ENCODE results near the gene HIP1R. TPM values are rescaled to one million over a fixed set of nuclear protein-coding genes. Genes with fewer than 3 reads are reported as not detected.
"Not testable (repeated sequence)": the region's sequence is repeated elsewhere in the genome, so short reads cannot be mapped to it uniquely, and the experiment has no call there.

HIP1R gene, protein sequence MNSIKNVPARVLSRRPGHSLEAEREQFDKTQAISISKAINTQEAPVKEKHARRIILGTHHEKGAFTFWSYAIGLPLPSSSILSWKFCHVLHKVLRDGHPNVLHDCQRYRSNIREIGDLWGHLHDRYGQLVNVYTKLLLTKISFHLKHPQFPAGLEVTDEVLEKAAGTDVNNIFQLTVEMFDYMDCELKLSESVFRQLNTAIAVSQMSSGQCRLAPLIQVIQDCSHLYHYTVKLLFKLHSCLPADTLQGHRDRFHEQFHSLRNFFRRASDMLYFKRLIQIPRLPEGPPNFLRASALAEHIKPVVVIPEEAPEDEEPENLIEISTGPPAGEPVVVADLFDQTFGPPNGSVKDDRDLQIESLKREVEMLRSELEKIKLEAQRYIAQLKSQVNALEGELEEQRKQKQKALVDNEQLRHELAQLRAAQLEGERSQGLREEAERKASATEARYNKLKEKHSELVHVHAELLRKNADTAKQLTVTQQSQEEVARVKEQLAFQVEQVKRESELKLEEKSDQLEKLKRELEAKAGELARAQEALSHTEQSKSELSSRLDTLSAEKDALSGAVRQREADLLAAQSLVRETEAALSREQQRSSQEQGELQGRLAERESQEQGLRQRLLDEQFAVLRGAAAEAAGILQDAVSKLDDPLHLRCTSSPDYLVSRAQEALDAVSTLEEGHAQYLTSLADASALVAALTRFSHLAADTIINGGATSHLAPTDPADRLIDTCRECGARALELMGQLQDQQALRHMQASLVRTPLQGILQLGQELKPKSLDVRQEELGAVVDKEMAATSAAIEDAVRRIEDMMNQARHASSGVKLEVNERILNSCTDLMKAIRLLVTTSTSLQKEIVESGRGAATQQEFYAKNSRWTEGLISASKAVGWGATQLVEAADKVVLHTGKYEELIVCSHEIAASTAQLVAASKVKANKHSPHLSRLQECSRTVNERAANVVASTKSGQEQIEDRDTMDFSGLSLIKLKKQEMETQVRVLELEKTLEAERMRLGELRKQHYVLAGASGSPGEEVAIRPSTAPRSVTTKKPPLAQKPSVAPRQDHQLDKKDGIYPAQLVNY
- total RNA-seq: 30.2 TPM
- long read RNA-seq, full-length matches to known transcripts: 4 of 40 reads
- long read RNA-seq, partial matches to known transcripts: 27 of 40 reads
- long read RNA-seq, other reads (novel, unspliced or antisense): 9 of 40 reads

DNA sequence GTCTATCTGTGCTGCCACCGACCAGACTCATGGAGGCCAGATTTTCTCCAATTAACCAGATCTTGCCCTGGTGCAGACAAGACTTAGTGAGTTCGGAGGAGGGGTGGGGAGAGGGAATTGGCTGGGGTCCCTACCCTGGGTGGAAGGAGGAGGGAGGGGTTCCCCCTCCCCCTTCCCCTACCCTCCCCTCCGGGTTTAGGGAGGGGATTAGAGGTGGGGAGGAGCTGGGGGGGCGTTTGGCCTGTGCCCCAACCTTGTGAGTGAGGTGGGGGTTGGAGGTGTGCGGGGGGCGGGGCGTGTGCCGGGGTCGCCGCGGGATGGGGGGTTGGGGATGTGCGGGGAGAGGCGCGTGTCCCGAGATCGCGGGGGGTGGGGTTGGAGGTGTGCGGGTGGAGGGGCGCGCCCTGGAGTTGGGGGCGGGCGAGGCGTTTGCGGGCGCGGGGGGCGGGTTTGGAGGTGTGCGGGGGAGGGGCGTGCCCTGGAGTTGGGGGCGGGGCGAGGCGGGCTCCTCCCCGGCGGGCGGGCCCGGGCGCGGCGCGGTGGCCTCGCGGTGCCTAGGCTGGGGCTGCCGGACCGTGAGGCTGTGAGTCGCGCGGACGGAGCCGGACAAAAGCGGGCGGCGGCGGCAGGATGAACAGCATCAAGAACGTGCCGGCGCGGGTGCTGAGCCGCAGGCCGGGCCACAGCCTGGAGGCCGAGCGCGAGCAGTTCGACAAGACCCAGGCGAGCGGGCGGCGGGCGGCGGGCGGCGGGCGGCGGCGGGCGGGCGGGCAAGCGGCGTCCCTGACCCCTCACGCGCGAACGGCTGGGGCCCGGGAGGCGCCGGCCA lies at the start of gene HIP1R:
Gene HIP1R, plus strand, starts transcription at position 537 of the 829 bp plus-strand sequence. Its CDS starts 94 bp downstream, at position 631.
- no peak for DNase-seq (ENCODE audit: low spot score)

- DNase-seq (ENCODE audit: low spot score): no peak
Measured at GRCh38 chr12:122785503-122785902, 49.8 kb upstream of the HIP1R start.

GRCh38 chr12:122788387-122788786 lies 46.9 kb upstream of the HIP1R start:
- DNase-seq (ENCODE audit: low spot score): no peak

- no peak for DNase-seq (ENCODE audit: low spot score)
Measured at GRCh38 chr12:122789637-122790036, 45.6 kb upstream of the HIP1R start.

GRCh38 chr12:122790393-122791075 lies 44.7 kb upstream of the HIP1R start:
- no peak for DNase-seq (ENCODE audit: low spot score)

GRCh38 chr12:122793685-122794106 lies 41.6 kb upstream of the HIP1R start:
- no peak for DNase-seq (ENCODE audit: low spot score)

DNA sequence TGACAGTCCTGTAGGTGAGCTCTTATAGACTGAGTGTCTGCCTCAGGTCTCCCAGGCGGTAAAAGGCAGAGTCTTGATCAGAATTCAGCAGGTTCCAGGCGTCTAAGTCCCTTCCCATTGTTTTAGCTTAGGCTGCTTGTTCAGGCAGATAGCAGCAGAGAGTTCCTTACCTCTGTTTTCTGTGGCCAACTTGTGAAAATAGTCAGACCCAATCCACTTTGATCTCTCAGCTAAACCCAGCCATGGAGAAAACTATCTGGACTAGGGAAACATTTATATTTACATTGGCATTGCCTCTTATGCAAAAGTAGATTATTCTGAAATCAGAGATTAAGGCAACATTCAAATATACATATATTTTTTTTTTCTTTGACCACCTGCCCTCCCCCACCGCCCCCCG lies 39.5 kb upstream of the HIP1R start:
- DNase-seq (ENCODE audit: low spot score): no peak

- DNase-seq (ENCODE audit: low spot score): no peak
Measured at GRCh38 chr12:122799641-122800243, 35.5 kb upstream of the HIP1R start.

DNA sequence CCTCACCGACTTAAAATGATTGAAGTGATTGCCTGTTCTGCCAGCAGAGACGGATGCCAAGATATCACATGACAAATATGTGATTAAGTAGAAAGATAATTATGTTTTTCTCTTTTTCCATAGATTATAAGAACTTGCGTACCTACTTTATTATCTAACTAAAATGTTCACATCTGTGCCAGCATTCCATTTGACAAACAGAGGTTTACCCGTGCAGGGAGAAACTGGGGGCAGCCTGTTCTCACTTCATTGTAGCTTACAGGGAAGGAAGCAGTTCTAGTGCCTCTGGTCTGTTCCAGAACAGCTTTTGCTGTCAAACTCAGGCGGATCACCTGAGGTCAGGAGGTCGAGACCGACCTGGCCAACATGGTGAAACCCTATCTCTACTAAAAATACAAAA lies 31.3 kb upstream of the HIP1R start:
- DNase-seq (ENCODE audit: low spot score): no peak

GRCh38 chr12:122804957-122805356 lies 30.3 kb upstream of the HIP1R start:
- not testable (repeated sequence) for DNase-seq (ENCODE audit: low spot score)

DNA sequence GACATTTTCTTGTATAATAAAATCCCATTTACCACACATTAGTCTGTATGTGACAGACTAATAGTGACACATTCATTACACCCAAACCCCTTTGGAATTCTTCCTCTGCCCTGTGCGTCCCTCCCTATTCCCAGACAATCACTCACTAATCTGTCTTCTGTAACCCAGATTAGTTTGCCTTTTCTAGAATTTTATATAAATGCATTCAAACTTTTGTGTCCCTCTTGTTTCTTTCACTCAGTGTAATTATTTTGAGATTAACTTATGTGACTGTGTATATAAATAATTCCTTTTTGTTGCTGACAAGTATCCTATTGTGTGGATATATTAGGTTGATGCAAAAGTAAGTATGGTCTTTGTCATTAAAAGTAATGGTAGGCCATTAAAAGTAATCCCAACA lies 27.6 kb upstream of the HIP1R start:
- no peak for DNase-seq (ENCODE audit: low spot score)

DNA sequence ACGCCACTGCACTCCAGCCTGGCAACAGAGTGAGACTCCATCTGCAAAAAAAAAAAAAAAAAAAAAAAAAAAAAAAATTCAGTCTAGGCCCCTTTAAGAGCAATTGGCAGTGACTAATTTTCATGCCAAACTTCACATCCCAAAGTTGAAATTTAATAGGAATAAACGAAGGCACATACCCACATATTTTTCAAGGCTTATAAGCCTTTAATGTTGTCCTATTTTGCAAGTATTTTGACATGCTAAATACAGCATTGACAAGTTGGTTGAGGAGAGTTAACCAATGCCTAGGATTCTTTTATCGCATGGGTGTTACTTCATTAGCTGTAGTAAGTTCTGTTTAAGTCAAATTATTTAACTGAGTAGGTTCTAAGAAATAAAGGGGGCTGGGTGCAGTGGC lies 23.5 kb upstream of the HIP1R start:
- no peak for DNase-seq (ENCODE audit: low spot score)

- DNase-seq (ENCODE audit: low spot score): no peak
Measured at GRCh38 chr12:122813310-122813713, 21.9 kb upstream of the HIP1R start.

DNA sequence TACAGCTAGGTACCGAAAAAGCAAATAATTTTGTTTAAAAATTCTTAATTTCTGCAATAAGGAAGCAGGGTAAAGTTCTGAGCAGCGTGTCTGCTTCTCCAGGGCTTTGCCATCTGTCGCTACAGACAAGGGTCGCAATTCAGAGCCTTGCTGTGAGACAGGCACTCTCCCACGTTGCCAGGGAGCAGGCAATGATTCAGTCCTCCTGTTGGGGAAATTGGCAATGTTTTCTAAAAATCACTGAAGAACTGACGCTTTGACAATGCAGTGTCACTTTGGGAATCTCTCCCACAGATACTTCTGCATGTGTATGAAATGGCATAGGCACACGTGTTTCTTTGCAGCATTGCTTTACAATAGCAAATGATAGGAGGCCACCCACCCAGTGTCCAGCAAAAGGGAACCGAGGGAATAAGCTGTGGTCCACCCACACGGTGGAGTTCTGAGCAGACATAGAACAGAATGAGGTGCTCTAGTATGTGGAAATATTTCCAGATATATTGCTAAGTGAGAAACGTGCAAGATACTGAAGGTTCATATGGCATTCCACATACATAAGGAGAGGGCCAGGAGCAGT lies 16.0 kb upstream of the HIP1R start:
- no peak for DNase-seq (ENCODE audit: low spot score)

- DNase-seq (ENCODE audit: low spot score): no peak
Measured at GRCh38 chr12:122820138-122820537, 15.1 kb upstream of the HIP1R start.

DNA sequence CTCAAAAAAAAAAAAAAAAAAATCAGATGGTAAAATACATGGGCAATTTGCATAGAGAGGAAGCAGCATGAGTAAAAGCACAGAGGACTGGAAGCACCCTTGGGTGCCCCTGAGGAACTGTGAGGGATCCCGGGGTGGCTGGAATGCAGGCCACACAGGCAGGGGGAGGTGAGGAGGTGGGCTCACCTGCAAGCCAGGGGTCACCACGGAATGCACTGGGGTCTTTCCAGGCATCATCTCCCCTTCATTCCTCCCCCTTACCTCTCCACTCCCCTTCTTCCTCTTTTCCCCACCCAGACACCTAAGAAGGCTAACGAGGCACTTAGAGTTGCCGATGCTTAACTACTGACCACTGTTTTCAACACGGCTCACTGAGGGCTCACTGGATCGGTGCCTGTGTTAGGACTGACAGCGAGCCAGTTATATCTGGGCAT lies 14.4 kb upstream of the HIP1R start:
- no peak for DNase-seq (ENCODE audit: low spot score)

- DNase-seq (ENCODE audit: low spot score): no peak
Measured at GRCh38 chr12:122823429-122823828, 11.8 kb upstream of the HIP1R start.

DNA sequence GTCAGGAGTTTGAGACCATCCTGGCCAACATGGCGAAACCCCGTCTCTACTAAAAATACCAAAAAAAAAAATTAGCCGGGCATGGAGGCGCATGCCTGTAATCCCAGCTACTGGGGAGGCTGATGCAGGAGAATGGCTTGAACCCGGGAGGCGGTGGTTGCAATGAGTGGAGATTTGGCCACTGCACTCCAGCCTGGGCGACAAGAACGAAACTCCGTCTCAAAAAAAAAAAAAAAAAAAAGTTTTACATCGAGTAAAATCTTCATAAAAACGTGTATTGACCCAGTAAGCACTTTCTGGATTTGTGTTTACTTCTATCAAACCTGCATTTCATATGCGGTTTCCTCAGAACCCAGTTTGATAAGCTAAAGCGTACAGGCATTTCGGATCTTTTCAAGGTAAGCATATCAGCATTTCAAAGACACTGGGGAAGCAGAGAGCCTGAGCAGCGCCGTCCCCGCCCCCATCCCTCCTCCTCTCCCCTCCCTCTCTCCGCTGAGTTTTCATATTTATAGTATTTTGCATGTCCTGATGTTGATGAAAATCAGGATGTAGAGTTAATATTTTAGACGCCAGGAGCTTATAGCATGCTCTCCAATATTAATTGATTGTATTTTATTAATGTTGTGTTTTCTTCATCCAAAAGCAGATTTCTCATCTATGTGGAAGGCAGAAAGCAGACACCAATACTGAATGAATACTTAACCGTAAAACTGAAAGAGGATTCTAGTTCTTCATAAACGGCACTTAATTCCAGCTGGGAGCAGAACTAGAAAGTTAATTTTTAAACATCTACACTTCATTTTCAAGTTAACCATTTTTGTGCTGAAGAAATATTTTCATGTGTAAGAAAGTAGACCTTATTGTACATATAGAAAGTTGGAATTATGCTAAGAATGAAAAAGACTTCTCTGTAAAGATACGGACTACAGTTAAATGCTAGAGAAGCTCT lies 9.2 kb upstream of the HIP1R start:
- peak; percentile 57 for DNase-seq (ENCODE audit: low spot score)
